ENCODE measurements around the gene RASSF5.

The RASSF5 gene

DNA sequence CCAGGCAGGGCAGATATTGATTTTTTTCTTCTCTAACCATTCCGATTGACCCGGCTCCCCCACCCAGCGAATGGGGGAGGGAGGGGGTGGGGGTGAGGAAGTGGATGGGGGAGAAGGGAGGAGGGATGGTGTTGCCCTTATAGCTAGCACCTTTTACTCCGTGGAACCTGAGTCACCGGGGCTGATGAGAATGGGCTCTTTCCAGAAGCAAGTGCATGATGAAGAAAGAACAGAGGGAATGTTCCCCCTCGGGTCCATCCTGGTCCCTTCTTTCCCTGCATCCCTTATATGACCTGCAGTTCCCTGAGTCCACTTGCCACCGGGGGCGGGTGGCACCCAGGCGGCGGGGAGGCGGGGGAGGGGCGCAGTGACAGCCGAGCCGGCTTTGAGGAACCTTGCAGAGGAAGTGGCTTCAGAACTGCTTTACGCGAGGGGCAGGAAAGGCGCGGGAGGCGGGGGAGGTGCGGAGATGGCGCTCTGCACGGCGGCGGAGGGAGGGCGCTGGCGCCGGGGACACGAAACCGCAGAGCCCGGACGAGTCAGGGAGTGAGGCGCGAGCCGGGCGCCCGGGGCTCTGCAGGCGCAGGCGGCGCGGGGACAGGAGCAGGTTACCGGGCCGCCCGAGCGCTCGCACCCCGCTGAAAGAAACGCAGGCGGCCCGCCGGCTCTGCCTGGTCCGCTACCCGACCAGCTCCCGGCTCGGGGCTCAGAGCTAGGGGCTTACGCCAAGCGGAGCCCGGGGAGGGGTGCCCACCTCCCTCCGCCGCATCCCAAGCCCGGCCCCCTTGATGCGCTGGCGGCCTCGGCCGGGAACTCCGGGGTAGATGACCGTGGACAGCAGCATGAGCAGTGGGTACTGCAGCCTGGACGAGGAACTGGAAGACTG, 49.7 kb downstream of the RASSF5 start:
- in situ Hi-C loops (cut with MboI; ENCODE audit: low pct_unique_long_range_greater_than_20kb, low sequenced_read_pairs), result no loop called here
- DNase-seq, result peak; percentile 90

- peak; percentile 77 for DNase-seq
Measured at GRCh38 chr1:206557636-206558473, 50.5 kb downstream of the RASSF5 start.

GRCh38 chr1:206558794-206559671, 51.7 kb downstream of the RASSF5 start:
- in situ Hi-C loops (cut with MboI; ENCODE audit: low pct_unique_long_range_greater_than_20kb, low sequenced_read_pairs), result no loop called here
- DNase-seq, result no peak

More at GRCh38 chr1:206557636-206558473, 50.5 kb downstream of the RASSF5 start:
- in situ Hi-C loops (cut with MboI; ENCODE audit: low pct_unique_long_range_greater_than_20kb, low sequenced_read_pairs), result no loop called here

DNA sequence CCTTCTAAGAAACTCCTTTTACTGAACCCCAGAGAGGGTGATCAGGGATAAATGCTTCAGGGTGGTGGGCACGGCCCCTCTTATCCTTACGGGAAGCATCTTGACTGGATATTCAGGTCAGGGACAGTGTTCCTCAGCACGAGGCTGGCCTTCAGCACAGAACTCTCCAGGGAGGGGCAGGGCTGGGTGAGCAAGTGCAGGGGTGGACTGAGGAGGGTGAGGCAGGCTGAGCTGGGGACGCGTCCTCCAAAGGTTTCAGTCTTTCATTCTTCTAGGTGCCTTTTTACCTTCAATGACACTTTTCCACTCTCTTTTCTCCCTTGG, 52.3 kb downstream of the RASSF5 start:
- DNase-seq, result no peak

DNA sequence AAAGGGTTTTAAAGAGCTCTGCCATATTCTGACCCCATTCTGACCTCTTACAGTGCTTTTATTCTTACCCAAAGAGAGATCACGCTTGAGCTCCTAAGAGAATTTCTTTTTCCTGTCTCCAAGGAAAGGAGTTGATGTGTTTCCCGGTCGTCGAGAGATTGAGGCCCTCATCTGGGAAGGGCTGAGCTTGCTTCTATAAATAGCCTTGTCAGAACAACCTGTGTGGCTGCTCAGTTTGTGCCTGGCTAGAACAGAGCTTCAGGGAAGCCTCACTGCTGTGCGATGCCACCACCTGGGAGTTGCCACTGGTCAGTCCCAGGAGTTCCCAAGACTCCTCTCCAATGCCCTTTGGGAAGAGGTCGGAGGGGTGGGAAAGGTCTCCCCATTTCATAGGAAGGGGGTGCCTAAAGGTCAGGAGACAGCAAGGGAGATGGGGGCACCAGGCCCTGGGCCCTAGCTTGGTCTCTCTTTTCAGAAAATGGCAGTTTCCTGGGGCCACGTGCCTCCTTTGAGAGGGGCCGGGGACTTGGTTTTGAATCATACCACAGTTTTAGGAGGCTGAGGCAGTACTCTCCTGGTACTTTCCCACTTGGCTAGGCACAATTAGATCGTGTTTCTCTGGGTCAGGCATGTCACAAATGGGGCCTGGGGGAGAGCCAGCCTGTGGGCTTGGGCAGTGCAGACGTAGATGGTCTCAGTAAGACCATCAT, 52.8 kb downstream of the RASSF5 start:
- in situ Hi-C loops (cut with MboI; ENCODE audit: low pct_unique_long_range_greater_than_20kb, low sequenced_read_pairs), result no loop called here
- DNase-seq, result no peak

More for the DNA sequence above, 52.3 kb downstream of the RASSF5 start:
- in situ Hi-C loops (cut with MboI; ENCODE audit: low pct_unique_long_range_greater_than_20kb, low sequenced_read_pairs), result no loop called here

GRCh38 chr1:206563367-206564207, 56.3 kb downstream of the RASSF5 start:
- in situ Hi-C loops (cut with MboI; ENCODE audit: low pct_unique_long_range_greater_than_20kb, low sequenced_read_pairs), result no loop called here
- DNase-seq, result no peak

GRCh38 chr1:206565995-206566394, 58.7 kb downstream of the RASSF5 start:
- in situ Hi-C loops (cut with MboI; ENCODE audit: low pct_unique_long_range_greater_than_20kb, low sequenced_read_pairs), result no loop called here
- DNase-seq, result no peak

DNA sequence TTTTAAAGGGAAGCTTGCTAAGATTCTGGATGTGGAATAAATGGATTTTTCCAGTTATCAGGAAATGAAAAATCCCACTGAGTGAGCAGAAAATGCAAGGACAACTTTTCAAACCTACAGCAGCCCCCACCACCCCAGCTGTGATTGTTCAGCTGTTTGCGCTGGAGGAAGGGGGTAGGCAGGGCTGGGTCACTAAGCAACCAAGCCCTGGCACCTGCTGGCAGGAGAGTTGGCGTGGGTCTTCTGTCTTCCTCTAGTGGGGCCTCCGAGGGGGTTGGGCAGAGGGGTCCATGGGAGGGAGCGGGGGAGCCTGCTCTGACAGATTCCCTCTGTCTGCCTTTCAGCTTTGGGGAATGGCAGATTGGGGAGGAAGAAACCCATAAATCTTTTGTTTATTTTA, 59.7 kb downstream of the RASSF5 start:
- in situ Hi-C loops (cut with MboI; ENCODE audit: low pct_unique_long_range_greater_than_20kb, low sequenced_read_pairs), result no loop called here
- no peak for DNase-seq

GRCh38 chr1:206568256-206568655, 60.9 kb downstream of the RASSF5 start:
- DNase-seq, result no peak
- in situ Hi-C loops (cut with MboI; ENCODE audit: low pct_unique_long_range_greater_than_20kb, low sequenced_read_pairs), result no loop called here

DNA sequence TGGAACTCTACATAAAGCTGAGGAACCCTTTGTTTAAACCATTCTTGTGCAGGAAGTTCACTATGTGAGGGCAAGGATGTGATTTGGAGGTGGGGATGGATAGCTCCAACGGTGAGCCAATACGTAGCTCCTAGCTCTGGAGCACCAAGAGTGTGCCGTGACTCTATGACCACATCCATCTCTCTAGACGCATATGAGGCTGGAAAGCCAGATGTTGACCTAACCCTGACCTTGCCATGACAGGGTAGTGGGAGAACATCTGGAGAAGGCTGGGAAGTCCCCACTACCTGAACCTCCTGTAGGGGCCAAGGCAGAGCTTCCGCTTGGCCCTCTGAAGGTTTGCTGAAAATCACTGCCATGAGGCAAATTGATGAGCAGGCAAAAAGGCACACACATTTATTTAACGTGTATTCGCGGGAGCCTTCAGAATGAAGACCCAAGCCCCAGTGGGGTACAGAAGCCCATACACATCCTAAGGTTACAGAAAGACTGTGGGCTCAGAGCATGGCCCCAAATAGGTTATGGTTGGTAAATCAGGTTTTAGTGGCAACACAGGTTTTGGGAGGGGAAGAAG, 61.5 kb downstream of the RASSF5 start:
- in situ Hi-C loops (cut with MboI; ENCODE audit: low pct_unique_long_range_greater_than_20kb, low sequenced_read_pairs), result no loop called here

DNA sequence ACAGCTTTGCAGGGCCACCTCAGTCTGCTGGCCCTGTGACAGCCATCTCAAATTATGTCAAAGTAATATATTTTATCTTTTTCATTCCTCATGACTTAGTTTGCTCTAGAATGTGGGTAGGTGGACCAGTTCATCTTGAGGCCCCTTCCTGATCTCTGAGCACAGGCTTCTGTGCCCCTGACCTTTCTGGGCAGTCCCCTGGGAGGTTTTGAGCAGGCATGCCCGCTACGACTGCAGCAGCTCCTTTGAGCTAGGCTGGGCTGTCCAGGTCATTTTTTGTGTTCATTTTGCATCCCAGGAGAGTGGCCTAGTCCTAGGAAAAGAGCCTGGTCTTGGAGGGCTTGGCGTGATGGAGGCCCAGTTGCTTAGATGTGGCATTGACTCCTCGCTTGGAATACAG, 62.2 kb downstream of the RASSF5 start:
- in situ Hi-C loops (cut with MboI; ENCODE audit: low pct_unique_long_range_greater_than_20kb, low sequenced_read_pairs), result no loop called here
- DNase-seq, result no peak

More for the DNA sequence above, 61.5 kb downstream of the RASSF5 start:
- DNase-seq, result no peak

DNA sequence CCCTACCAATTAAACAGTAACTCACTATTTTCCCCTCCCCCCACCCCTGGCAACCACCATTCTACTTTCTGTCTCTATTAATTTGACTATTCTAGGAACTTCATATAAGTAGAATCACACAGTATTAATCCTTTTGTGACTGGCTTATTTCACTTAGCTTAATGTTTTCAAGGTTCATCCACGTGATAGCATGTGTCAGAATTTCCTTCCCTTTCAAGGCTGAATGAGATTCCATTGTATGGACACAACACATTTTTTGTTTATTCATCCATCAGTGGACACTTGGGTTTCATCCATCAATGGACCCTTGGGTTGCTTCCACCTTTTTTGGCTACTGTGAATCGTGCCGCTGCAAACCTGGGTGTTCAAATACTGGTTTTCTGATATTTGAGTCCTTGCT, 63.2 kb downstream of the RASSF5 start:
- in situ Hi-C loops (cut with MboI; ENCODE audit: low pct_unique_long_range_greater_than_20kb, low sequenced_read_pairs), result no loop called here
- no peak for DNase-seq

- no peak for DNase-seq
- in situ Hi-C loops (cut with MboI; ENCODE audit: low pct_unique_long_range_greater_than_20kb, low sequenced_read_pairs), result no loop called here
Measured at GRCh38 chr1:206572835-206573234, 65.5 kb downstream of the RASSF5 start.

DNA sequence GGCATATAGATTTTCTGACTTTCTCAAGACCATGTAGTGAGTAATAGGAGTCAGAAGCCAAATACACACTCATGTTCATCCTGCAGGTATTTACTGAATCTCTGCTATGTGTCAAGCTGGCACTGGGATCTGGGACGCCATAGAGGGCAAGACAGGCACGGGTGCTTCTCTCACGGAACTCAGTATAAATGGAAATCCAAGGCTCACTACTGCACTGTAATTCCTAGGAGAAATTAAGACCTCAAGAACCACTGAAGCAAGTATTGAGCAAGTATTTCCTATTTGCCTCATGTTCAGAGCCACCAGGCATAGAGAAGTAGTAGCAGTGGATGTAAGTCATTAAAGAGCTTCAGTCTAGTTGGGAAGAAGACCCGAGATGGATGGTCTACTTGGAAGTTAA, 66.0 kb downstream of the RASSF5 start:
- in situ Hi-C loops (cut with MboI; ENCODE audit: low pct_unique_long_range_greater_than_20kb, low sequenced_read_pairs), result no loop called here
- no peak for DNase-seq

- in situ Hi-C loops (cut with MboI; ENCODE audit: low pct_unique_long_range_greater_than_20kb, low sequenced_read_pairs), result no loop called here
- no peak for DNase-seq
Measured at GRCh38 chr1:206573762-206574161, 66.4 kb downstream of the RASSF5 start.

DNA sequence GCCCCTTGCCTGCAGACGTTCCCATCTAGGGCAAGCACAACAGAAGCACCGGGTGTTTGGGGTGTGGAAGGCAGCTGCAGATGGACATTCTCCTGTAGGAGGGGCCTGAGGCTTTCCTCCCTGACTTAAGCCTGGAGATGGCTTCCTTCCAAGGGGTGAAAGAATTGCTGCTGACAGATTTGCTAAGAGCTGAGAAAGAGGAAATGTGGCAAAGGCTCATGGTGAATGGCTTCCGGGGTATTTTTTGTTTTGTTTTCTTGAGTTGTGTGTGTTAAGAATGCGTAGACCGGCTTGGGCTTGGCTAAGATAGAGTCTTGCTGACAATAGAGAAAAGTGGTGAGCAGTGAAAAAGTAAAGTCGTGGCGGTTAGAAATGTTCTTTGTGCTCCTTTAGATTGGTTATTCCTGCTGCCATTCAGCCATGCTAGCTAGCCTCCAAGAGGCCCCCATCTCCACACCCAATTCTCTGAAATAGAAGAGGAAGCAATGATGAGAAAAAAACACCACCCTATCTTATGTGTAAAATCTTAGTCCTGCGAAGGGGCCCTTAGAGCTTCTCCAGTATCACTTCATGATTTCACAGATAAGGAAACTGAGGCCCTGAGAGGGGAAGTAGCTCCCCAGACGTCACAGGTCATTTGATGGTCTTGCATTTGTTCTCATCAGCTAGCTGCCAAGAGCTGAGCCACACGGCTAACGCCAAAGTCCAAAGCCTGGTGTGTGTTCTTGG, 68.0 kb downstream of the RASSF5 start:
- in situ Hi-C loops (cut with MboI; ENCODE audit: low pct_unique_long_range_greater_than_20kb, low sequenced_read_pairs), result no loop called here
- DNase-seq, result peak; percentile 97

All from KBM-7 (cell line).